ENCODE results near the gene ZNF576. TPM values are rescaled to one million over a fixed set of nuclear protein-coding genes. Genes with fewer than 3 reads are reported as not detected.
"Not testable (repeated sequence)": the region's sequence is repeated elsewhere in the genome, so short reads cannot be mapped to it uniquely, and the experiment has no call there.

Gene ZNF576
- polyA plus RNA-seq, 4 donors, result 14.7 to 24.2 (median 17.2) TPM

- DNase-seq (no peak), FAIRE-seq (no peak)
- peaks cover 4 to 25% (median 5%) of the 10 kb centered on the region in 3 donors for H3K36me3 ChIP-seq (ENCODE audit: control insufficient read depth in 3 of 3, insufficient read depth in 2 of 3, low read depth in 1 of 3, low read length in 3 of 3)
- no peaks in the 10 kb centered on the region for H3K27me3 ChIP-seq (ENCODE audit: control insufficient read depth in 3 of 3, insufficient read depth in 3 of 3, low read length in 3 of 3)
- H3K4me1 ChIP-seq (ENCODE audit: control insufficient read depth in 3 of 3, insufficient read depth in 2 of 3, low read depth in 1 of 3, low read length in 2 of 3), result peaks cover 2 to 6% (median 6%) of the 10 kb centered on the region in 3 donors
- H3K27ac ChIP-seq (ENCODE audit: low read depth in 1 of 3, low read length in 2 of 3), result no peak overlapping the region
- H3K4me3 ChIP-seq (ENCODE audit: low read depth in 1 of 3, low read length in 3 of 3), result no peak overlapping the region
- WGBS, 3 donors, result 89 to 93% (median 93%) methylated on average over 4 of the region's 4 CpGs
- H3K9me3 ChIP-seq (ENCODE audit: control insufficient read depth in 2 of 2, insufficient read depth in 1 of 2, low read depth in 1 of 2, low read length in 1 of 2), result no peaks in the 10 kb centered on the region
Measured at GRCh38 chr19:43599635-43600295, 3.4 kb downstream of the ZNF576 start.

GRCh38 chr19:43600326-43600725 lies 3.9 kb downstream of the ZNF576 start:
- WGBS, 3 donors, result 84 to 89% (median 84%) methylated on average over 5 of the region's 5 CpGs
- not testable (repeated sequence) for DNase-seq; H3K9me3 ChIP-seq (ENCODE audit: control insufficient read depth in 2 of 2, insufficient read depth in 1 of 2, low read depth in 1 of 2, low read length in 1 of 2); H3K4me3 ChIP-seq (ENCODE audit: low read depth in 1 of 3, low read length in 3 of 3); H3K27ac ChIP-seq (ENCODE audit: low read depth in 1 of 3, low read length in 2 of 3); FAIRE-seq; H3K4me1 ChIP-seq (ENCODE audit: control insufficient read depth in 3 of 3, insufficient read depth in 2 of 3, low read depth in 1 of 3, low read length in 2 of 3); H3K27me3 ChIP-seq (ENCODE audit: control insufficient read depth in 3 of 3, insufficient read depth in 3 of 3, low read length in 3 of 3)
- peaks cover 4 to 25% (median 5%) of the 10 kb centered on the region in 3 donors for H3K36me3 ChIP-seq (ENCODE audit: control insufficient read depth in 3 of 3, insufficient read depth in 2 of 3, low read depth in 1 of 3, low read length in 3 of 3)

- FAIRE-seq, result no peak
- WGBS, 3 donors, result 74 to 87% (median 83%) methylated on average over 7 of the region's 7 CpGs
- no peak overlapping the region for H3K27ac ChIP-seq (ENCODE audit: low read depth in 1 of 3, low read length in 2 of 3)
- no peaks in the 10 kb centered on the region for H3K4me1 ChIP-seq (ENCODE audit: control insufficient read depth in 3 of 3, insufficient read depth in 2 of 3, low read depth in 1 of 3, low read length in 2 of 3)
- peaks cover 0 to 36% (median 0%) of the 10 kb centered on the region in 3 donors for H3K36me3 ChIP-seq (ENCODE audit: control insufficient read depth in 3 of 3, insufficient read depth in 2 of 3, low read depth in 1 of 3, low read length in 3 of 3)
- H3K4me3 ChIP-seq (ENCODE audit: low read depth in 1 of 3, low read length in 3 of 3), result no peak overlapping the region
- H3K9me3 ChIP-seq (ENCODE audit: control insufficient read depth in 2 of 2, insufficient read depth in 1 of 2, low read depth in 1 of 2, low read length in 1 of 2), result no peaks in the 10 kb centered on the region
- no peak for DNase-seq
- H3K27me3 ChIP-seq (ENCODE audit: control insufficient read depth in 3 of 3, insufficient read depth in 3 of 3, low read length in 3 of 3), result no peaks in the 10 kb centered on the region
Measured at GRCh38 chr19:43605875-43606568, 9.6 kb downstream of the ZNF576 start.

GRCh38 chr19:43606569-43607229 lies 10.3 kb downstream of the ZNF576 start:
- no peaks in the 10 kb centered on the region for H3K4me1 ChIP-seq (ENCODE audit: control insufficient read depth in 3 of 3, insufficient read depth in 2 of 3, low read depth in 1 of 3, low read length in 2 of 3)
- no peak overlapping the region for H3K4me3 ChIP-seq (ENCODE audit: low read depth in 1 of 3, low read length in 3 of 3)
- no peak for DNase-seq
- FAIRE-seq, result no peak
- H3K36me3 ChIP-seq (ENCODE audit: control insufficient read depth in 3 of 3, insufficient read depth in 2 of 3, low read depth in 1 of 3, low read length in 3 of 3), result peaks cover 0 to 40% (median 0%) of the 10 kb centered on the region in 3 donors
- 82 to 93% (median 84%) methylated on average over 7 of the region's 7 CpGs for WGBS, 3 donors
- H3K9me3 ChIP-seq (ENCODE audit: control insufficient read depth in 2 of 2, insufficient read depth in 1 of 2, low read depth in 1 of 2, low read length in 1 of 2), result no peaks in the 10 kb centered on the region
- no peaks in the 10 kb centered on the region for H3K27me3 ChIP-seq (ENCODE audit: control insufficient read depth in 3 of 3, insufficient read depth in 3 of 3, low read length in 3 of 3)
- H3K27ac ChIP-seq (ENCODE audit: low read depth in 1 of 3, low read length in 2 of 3), result no peak overlapping the region

- H3K4me3 ChIP-seq (ENCODE audit: low read depth in 1 of 3, low read length in 3 of 3), result no peak overlapping the region
- no peaks in the 10 kb centered on the region for H3K27me3 ChIP-seq (ENCODE audit: control insufficient read depth in 3 of 3, insufficient read depth in 3 of 3, low read length in 3 of 3)
- FAIRE-seq (no peak), DNase-seq (no peak)
- no peaks in the 10 kb centered on the region for H3K4me1 ChIP-seq (ENCODE audit: control insufficient read depth in 3 of 3, insufficient read depth in 2 of 3, low read depth in 1 of 3, low read length in 2 of 3)
- H3K9me3 ChIP-seq (ENCODE audit: control insufficient read depth in 2 of 2, insufficient read depth in 1 of 2, low read depth in 1 of 2, low read length in 1 of 2), result no peaks in the 10 kb centered on the region
- peaks cover 0 to 41% (median 0%) of the 10 kb centered on the region in 3 donors for H3K36me3 ChIP-seq (ENCODE audit: control insufficient read depth in 3 of 3, insufficient read depth in 2 of 3, low read depth in 1 of 3, low read length in 3 of 3)
- H3K27ac ChIP-seq (ENCODE audit: low read depth in 1 of 3, low read length in 2 of 3), result no peak overlapping the region
- whole genome bisulfite sequencing, 3 donors, result 79 to 82% (median 81%) methylated on average over 25 to 28 of the region's 28 CpGs
Measured at GRCh38 chr19:43607238-43608205, 11.1 kb downstream of the ZNF576 start.

- no peak for FAIRE-seq
- H3K9me3 ChIP-seq (ENCODE audit: control insufficient read depth in 2 of 2, insufficient read depth in 1 of 2, low read depth in 1 of 2, low read length in 1 of 2), result no peaks in the 10 kb centered on the region
- no peak overlapping the region for H3K4me3 ChIP-seq (ENCODE audit: low read depth in 1 of 3, low read length in 3 of 3)
- H3K27ac ChIP-seq (ENCODE audit: low read depth in 1 of 3, low read length in 2 of 3), result no peak overlapping the region
- DNase-seq, result no peak
- 84 to 94% (median 93%) methylated on average over 7 of the region's 7 CpGs for WGBS, 3 donors
- peaks cover 0 to 58% (median 0%) of the 10 kb centered on the region in 3 donors for H3K36me3 ChIP-seq (ENCODE audit: control insufficient read depth in 3 of 3, insufficient read depth in 2 of 3, low read depth in 1 of 3, low read length in 3 of 3)
- no peaks in the 10 kb centered on the region for H3K4me1 ChIP-seq (ENCODE audit: control insufficient read depth in 3 of 3, insufficient read depth in 2 of 3, low read depth in 1 of 3, low read length in 2 of 3)
- no peaks in the 10 kb centered on the region for H3K27me3 ChIP-seq (ENCODE audit: control insufficient read depth in 3 of 3, insufficient read depth in 3 of 3, low read length in 3 of 3)
Measured at GRCh38 chr19:43609872-43610271, 13.5 kb downstream of the ZNF576 start.

- H3K9me3 ChIP-seq (ENCODE audit: control insufficient read depth in 2 of 2, insufficient read depth in 1 of 2, low read depth in 1 of 2, low read length in 1 of 2), result no peaks in the 10 kb centered on the region
- FAIRE-seq, result no peak
- peaks cover 0 to 58% (median 0%) of the 10 kb centered on the region in 3 donors for H3K36me3 ChIP-seq (ENCODE audit: control insufficient read depth in 3 of 3, insufficient read depth in 2 of 3, low read depth in 1 of 3, low read length in 3 of 3)
- no peak for DNase-seq
- H3K4me1 ChIP-seq (ENCODE audit: control insufficient read depth in 3 of 3, insufficient read depth in 2 of 3, low read depth in 1 of 3, low read length in 2 of 3), result no peaks in the 10 kb centered on the region
- WGBS, 3 donors, result 69 to 93% (median 84%) methylated on average over 3 of the region's 3 CpGs
- H3K27me3 ChIP-seq (ENCODE audit: control insufficient read depth in 3 of 3, insufficient read depth in 3 of 3, low read length in 3 of 3), result no peaks in the 10 kb centered on the region
- H3K27ac ChIP-seq (ENCODE audit: low read depth in 1 of 3, low read length in 2 of 3), result no peak overlapping the region
- no peak overlapping the region for H3K4me3 ChIP-seq (ENCODE audit: low read depth in 1 of 3, low read length in 3 of 3)
Measured at GRCh38 chr19:43610493-43610892, 14.1 kb downstream of the ZNF576 start.

- FAIRE-seq, result no peak
Measured at GRCh38 chr19:43611788-43612187, 15.4 kb downstream of the ZNF576 start, which contains the start of gene SRRM5. Gene SRRM5 (plus strand): TSS chr19:43612088. CDS start chr19:43612122, 34 bp downstream.

More at GRCh38 chr19:43611788-43612187, 15.4 kb downstream of the ZNF576 start, which contains the start of gene SRRM5:
- Histone ChIP-seq H3K27ac (ENCODE audit: low read depth in 1 of 3, low read length in 2 of 3) (no peak within 1 kb of the TSS), H3K36me3 (ENCODE audit: control insufficient read depth in 3 of 3, insufficient read depth in 2 of 3, low read depth in 1 of 3, low read length in 3 of 3) (peaks cover 0 to 57% (median 0%) of the 10 kb centered on the region in 3 donors), H3K27me3 (ENCODE audit: control insufficient read depth in 3 of 3, insufficient read depth in 3 of 3, low read length in 3 of 3) (no peaks in the 10 kb centered on the region), H3K4me3 (ENCODE audit: low read depth in 1 of 3, low read length in 3 of 3) (no peak within 1 kb of the TSS), H3K4me1 (ENCODE audit: control insufficient read depth in 3 of 3, insufficient read depth in 2 of 3, low read depth in 1 of 3, low read length in 2 of 3) (no peaks in the 10 kb centered on the region), H3K9me3 (ENCODE audit: control insufficient read depth in 2 of 2, insufficient read depth in 1 of 2, low read depth in 1 of 2, low read length in 1 of 2) (no peaks in the 10 kb centered on the region)
- 94 to 96% (median 95%) methylated on average over 3 of the region's 3 CpGs for WGBS, 3 donors
- no peak for DNase-seq

Measured in small intestine (tissue), 7 donors.